ENCODE results near the gene POLR2C. TPM values are rescaled to one million over a fixed set of nuclear protein-coding genes. Genes with fewer than 3 reads are reported as not detected.
A peak's percentile ranks its signal among the peaks of the same experiment; 100 is the strongest.
"Not testable (repeated sequence)": the region's sequence is repeated elsewhere in the genome, so short reads cannot be mapped to it uniquely, and the experiment has no call there.

Gene POLR2C
- polyA plus RNA-seq (2014; cell fraction: cytosol; rRNA removed) = 210 and 282 TPM in 2 replicates
- 164 and 221 TPM in 2 replicates for polyA plus RNA-seq (2014; cell fraction: nucleus; rRNA removed)

DNA sequence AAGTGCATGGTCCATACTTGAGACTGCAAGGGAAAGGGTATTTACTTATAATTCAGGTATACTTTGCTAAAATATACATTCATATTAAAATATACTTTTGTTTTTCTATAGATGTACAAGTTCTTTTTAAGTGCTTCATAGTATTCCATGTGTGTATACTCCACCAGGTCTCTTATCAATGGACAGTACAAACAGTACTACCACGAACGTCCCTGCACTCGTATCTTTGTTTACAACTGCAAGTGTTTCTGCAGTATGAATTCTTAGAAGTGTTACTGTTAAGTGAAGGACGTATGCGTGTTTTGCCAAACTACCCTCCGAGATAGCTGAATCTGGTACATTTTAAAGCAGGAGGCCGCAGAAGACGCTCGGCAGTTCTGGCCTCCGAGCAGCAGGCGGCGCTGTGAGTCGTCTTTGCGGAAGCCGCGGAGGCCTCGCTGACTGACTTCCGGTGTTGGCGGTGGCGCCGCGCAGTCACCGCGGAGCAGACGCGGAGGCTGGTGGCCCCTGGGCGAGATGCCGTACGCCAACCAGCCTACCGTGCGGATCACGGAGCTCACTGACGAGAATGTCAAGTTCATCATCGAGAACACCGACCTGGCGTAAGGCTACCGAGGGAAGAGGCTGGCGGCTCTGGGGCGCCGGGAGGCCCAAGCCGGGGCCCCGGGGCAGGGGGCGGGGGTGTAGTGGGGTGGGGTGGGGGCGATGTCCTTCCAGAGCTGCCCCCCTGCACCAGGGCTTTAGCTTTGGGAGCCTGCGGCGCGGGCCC, at the start of gene POLR2C:
Gene POLR2C, plus strand, starts transcription at position 471 of the 769 bp plus-strand sequence. Its CDS starts 46 bp downstream, at position 517.
- DNase-seq (ENCODE audit: low spot score) = peak; percentile 83

DNA sequence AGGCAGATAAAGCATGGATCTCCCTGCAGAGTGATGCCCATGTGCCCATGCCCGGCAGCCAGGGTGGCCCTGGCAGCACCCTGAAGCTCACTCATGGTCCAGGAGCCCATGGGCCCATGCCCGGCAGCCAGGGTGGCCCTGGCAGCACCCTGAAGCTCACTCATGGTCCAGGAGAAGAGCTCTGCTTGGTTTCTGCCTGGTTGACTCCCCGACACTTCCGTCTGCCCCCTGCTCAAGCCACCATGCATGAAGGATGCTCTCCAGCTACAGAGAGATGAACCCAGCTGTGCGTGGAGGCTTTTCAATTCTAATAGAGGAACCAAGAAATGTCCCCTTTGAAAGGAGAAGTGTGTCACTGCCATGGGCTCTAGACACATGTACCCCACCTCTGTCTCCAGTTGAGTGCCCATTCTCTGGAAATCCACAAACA, 49.2 kb upstream of the POLR2C start:
- no peak for DNase-seq (ENCODE audit: low spot score)

DNA sequence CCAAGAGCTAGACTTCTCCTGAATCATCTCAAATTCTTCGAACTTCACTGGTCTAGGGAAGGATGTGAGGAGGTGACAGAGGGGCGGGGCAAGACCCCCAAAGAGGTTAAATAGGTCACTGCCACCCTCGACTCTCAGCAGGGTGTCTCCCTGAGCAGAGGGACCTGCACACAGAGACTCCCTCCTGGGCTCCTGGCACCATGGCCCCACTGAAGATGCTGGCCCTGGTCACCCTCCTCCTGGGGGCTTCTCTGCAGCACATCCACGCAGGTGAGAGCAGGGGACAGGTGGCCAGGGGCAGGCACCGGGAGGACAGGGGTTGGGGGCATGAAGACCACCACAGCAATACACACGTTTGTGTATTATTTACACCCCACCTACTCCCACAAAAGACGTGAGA, 48.7 kb upstream of the POLR2C start:
- no peak for DNase-seq (ENCODE audit: low spot score)

DNA sequence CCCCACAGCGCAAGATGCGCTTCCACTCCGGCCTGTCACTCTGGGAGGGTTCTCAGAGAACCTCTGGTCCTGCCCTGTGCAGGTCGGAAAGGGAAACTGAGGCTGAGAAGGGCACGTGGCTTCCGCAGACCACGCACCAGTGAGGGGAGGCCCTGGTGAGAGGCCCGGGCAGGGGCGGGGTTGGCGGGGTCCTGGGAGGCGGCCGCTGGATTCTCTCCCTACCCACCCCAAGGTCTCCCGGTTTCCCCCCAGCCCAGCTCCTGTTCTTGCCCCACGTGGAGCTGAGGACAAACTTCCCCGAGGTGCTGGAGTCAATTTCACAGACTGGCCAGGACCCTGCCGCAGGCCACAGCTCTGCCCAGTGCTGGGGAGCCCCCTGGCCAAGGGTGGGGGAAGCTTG, 46.4 kb upstream of the POLR2C start:
- no peak for DNase-seq (ENCODE audit: low spot score)

DNA sequence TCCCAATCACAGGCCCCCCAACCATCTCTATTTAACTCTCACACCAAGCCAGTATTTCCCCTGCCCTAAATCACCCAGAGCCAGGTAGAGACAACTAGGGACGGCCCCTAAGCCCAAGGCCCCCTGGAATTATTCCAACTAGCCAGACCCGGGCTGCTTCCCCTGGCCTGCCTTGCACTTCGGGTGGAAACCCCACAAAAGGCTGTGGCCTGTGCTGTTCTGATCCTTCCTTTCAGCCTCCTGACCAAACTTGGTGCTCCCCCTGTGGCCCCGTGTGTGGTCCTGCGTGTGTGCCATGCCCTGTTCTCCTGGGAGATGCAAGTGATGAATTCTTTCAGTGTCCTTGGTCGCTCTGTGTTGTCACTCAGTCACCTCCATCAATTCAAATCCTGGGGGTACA, 43.0 kb upstream of the POLR2C start:
- no peak for DNase-seq (ENCODE audit: low spot score)

DNA sequence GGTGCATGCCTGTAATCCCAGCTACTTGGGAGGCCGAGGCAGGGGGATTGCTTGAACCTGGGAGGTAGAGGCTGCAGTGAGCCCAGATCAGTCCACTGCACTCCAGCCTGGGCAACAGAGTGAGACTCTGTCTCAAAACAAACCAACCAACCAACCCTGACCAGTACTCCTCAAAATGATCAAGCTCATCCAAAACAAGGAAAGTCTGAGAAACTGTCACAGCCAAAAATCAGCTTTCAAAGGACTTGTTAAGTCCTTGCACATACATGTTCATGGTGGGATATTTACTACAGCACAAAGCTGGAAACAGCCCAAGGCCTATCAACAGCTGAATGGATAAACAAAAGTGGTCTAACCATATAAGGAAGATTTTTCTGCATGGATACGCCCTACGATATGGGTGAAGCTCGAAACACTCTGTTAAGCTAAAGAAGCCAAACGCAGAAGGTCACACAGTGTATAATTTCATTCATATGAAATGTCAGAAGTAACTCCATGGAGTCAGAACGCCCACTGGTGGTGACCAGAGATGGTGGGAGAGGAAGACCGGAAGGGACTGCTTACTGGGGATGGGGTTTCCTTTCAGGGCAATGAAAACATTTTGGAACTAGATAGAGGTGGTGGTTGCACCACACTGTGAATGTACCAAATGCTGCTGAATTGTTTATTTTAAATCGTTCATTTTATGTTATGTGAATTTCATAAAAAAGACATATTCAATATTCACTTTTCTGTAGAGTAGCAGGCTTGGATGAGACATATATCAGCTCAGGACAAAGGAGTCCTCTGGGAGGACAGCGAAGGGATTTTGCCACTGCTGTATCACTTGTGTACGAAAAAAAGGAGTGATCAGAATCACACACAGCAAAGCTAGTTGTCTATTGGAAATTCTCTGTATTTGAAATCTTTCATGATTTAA, 40.2 kb upstream of the POLR2C start:
- DNase-seq (ENCODE audit: low spot score) = peak; percentile 83

DNA sequence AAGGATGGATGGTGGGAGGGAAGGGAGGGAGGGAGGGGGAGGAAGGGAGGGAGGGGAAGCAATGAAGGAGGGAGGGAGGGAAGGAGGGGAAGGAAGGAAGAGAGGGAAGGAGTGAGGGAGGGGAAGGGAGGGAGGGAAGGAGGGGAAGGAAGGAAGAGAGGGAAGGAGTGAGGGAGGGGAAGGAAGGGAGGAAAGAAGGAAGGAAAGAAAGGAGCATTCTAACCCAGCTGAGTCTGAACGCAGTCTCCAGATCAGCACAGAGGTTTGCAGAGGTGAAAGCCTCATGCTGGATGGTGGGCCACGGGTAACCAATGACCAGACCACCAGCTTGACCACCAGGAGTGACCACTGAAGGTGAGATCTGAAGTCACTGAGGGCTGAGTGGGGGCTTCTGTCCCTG, 39.3 kb upstream of the POLR2C start:
- DNase-seq (ENCODE audit: low spot score) = no peak

DNA sequence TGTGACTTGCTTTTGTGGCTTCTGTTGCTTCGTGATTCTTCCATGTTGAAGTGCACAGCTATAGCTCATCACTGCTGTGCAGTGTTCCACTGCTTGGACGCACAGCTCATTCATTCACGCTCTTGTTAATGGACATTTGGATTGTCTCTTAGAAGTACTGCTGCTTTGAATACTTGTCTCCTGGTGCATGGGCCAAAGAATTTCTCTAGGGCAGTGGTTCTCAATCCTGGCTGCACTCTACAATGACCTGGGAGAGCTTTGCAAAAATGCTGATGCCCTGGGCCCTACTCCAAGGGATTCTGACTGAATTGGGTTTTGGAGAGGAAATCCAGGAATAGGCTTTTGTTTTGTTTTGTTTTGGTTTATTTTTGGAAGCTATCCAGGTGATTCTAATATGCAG, 37.9 kb upstream of the POLR2C start:
- DNase-seq (ENCODE audit: low spot score) = no peak

DNA sequence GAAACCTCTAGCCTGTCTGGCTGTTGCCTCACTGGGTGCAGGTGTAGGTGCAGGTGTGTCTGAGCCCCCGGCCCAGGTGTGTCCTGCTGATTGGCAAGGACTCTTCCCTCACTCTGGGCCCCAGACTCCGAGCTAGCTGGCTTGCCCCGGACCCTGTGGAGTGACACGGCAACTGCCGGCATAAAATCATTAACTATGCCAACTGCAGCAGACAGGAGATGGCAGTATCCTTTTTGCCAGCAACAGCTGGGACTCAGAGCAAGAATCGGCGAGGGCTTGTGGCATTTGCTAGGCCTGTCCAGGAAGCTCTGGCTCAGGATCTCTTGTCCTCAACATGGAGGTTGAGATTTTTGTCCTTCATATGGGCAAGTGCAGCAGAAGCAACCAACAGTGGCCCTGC, 36.1 kb upstream of the POLR2C start:
- no peak for DNase-seq (ENCODE audit: low spot score)

DNA sequence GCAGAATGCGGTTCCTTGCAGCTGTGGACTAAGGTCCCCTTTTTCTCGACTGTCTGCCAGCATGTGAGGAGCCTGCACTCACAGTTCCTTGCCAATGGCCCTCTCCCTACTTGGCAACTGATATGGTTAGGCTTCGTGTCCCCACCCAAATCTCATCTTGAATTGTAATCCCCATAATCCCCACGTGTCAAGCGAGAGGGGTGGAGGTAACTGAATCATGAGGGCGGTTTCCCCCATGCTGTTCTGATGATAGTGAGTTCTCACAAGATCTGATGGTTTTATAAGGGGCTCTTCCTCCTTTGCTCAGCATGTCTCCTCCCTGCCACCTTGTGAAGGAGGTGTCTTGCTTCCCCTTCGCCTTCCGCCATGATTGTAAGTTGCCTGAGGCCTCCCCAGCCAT, 35.2 kb upstream of the POLR2C start:
- no peak for DNase-seq (ENCODE audit: low spot score)

DNA sequence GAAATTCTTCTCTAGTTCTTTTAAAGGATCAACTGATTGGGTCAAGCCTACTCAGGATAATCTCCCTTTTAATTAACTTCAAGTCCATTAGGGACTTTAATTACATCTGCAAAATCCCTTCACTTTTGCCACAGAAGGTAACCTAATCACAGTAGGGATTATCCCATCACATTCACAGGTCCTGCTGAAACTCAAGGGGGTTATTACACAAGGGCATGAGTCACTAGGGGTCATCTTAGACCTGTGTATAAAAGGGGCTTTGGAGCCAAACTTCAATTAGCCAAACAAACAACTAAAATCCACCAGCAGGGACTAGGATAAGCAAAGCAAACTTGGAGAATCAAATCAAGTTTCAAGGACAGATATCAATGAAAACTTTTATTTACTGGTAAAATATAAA, 34.7 kb upstream of the POLR2C start:
- DNase-seq (ENCODE audit: low spot score) = no peak

DNA sequence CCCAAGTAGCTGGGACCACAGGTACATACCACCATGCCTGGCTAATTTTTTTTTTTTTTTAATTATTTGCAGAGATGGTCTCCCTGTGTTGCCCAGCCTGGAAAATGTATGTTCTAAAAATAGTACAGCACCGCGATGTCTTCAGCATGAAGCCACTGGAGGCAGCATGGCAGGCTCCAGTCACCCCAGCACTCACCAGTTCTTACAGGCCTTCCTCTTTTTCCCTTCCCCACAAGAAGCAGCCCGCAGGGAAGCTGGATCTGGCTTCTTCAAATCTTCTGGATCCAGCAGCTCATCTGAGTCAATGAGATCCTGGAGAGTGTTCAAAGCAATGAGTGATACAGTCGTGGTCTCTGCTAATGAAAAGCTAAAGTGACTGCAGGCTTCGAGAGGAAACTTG, 31.5 kb upstream of the POLR2C start:
- DNase-seq (ENCODE audit: low spot score) = no peak

DNA sequence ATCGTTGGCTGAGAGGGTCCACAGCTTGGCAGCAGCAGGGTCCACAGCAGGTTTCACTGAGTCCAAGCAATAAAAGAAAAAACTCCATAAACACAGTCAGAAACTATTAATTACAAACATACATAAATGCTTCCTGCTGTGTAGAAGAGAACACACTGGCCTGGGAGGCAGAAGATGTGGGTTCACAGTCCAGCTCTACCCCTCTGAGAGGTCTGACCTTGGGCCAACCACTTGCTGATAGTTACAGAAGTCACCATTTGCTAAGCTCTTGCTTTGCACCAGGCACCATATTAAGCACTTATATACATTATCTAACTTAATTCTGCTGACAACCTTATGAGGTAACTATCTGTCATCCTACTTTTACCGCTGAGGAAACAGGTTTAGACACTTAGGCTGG, 30.0 kb upstream of the POLR2C start:
- DNase-seq (ENCODE audit: low spot score) = no peak

DNA sequence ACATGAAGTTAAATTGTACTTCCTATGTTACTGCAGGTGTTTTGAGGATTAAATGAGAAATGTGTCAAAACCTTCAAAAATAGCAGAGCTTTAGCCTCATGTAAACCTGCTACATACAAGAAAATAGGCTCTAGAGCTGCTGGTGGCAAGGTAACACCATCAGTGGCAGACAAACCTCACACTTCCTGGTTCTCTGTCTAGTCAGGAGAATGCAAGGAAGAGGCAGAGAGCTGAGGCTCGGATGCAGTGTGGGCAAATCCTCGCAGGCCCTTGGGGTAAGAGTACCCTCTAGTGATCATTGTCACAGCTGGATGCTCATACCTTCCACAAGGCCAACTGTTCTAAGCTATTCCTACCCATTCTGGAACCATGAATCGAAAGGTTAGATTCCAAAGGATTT, 29.5 kb upstream of the POLR2C start:
- DNase-seq (ENCODE audit: low spot score) = no peak

DNA sequence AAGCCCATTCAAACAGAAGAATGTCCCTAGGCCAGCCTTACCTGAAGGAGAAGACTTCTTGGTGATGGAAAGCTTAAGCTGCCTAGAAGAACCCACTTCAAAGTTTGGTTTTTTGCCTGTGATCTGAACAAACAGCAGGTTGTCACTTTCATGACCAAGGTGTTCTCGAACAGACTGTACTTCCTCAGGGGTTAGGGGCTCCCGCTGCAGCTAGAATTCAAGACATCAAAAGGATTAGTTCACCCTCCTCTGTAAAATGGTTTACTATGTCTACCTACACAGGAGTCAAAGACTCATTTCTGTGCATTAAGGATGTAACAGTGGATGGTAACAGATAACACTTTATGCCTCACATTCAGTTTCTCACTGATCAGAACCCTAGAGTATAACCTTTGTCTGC, 28.5 kb upstream of the POLR2C start:
- no peak for DNase-seq (ENCODE audit: low spot score)

DNA sequence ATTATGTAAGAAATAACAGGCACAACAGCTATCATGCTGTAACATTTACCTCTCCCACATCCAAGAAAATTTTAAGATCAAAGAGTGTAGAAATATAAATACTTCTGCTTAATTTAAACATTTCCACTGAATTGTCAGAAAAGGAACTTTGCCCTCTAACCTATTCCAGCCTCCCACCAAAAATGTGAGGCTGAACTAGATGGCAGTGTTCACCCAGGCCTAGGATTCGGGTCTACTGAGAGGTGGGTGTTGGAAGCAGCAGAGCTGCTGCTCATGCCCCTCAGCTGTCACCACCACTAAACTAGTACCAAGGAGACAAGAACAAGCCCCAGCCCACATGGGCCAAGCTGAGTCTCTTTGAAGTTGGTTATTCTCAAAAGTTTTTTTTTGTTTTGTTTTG, 26.6 kb upstream of the POLR2C start:
- no peak for DNase-seq (ENCODE audit: low spot score)

DNA sequence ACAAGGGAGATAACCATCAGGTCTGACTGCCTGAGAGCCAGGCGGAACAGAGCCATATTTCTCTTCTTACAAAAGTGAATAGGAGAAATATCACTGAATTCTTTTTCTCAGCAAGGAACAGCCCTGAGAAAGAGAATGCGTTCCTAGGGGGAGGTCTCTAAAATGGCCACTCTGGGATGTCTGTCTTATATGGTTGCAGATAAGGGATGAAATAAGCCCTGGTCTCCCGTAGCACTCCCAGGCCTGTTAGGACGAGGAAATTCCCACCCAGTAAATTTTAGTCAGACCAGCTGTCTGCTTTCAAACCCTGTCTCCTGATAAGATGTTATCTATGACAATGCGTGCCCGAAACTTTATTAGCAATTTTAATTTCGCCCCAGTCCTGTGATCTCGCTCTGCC, 22.5 kb upstream of the POLR2C start:
- DNase-seq (ENCODE audit: low spot score) = not testable (repeated sequence)

DNA sequence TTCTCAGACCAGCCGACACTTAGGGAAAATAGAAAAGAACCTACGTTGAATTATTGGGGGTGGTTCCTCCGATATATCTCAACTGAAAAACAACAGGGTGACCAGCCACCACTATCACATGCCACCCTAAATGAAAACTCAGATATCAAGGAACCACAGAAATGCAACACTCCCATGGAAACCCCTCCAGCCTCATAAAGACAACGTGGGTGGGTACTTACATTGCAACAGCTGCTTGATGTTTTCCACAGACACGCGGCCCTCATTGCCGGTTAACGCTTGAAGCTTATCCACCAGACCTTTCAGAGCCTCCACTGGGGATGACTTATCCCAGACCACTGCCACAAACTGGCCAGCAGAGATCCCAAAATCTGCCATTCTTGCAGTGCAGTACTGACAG, 21.9 kb upstream of the POLR2C start:
- DNase-seq (ENCODE audit: low spot score) = not testable (repeated sequence)

DNA sequence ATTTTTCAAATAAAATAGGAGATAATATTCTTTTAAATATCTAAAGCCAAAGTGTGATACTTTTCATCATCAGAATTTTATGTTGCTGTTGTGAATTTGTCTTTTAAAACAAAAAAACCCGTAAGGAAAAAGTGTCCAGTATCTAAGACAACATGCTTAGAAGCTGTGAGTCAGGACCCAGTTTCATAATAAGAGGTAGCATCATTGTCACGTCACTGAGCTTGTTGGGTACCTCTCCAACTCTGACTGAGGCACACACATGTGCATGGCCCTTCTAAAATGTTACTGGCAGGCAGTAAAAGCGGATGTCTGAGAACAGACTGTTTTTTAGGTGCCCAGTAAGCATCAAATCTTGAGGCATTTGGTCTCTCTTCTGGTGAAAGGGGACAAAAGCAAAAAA, 17.8 kb upstream of the POLR2C start:
- DNase-seq (ENCODE audit: low spot score) = no peak

DNA sequence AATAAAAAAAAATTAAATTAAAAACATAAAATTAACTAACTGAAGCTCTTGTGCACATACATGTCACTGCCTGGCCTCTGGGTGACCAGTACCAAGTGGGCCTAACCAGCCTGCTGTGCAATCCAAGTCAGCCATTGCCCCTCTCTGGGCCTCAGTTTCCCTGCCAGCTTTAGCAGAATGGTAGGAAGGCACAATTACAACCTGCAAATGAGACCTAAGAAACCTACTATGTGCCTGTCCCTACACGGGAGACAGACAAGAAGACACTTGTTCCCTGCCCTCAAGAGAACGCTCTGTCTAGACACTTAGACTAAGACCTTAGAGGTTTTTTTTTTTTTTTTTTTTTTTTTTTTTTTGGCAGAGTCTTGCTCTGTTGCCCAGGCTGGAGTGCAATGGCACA, 17.0 kb upstream of the POLR2C start:
- DNase-seq (ENCODE audit: low spot score) = no peak

DNA sequence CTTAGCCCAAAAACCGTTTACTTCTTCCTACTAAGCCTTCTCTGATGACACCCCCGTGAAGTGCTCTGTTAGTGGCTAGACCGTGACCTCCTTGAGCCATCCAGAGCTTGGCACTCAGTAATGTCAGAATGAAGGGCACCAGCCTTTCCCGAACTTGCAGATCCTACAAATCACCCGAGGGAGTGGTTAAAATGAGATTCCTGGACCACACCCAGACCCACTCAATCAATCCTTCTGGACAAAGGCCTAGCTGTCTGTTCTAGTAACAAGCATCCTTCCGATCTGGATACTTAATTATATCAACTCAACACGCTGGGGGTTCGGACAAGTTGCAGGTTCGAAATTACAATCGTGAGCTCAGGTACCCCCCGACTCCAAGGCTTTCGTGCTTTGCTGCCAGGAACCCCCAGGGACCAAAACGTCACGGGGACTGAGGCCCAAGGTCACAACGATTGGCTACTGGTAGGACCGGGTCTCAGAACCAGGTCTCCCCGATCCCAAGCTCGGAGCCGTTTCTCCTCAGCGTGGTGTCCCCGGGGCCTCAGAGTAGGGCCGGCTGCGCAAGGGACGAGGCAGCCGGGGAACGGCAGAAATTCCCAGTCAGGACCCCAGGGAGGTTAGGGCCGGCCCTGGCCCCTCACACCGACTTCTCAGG, 15.8 kb upstream of the POLR2C start:
- peak; percentile 45 for DNase-seq (ENCODE audit: low spot score)
